Pericardium fibroblast (primary cell): ENCODE results near the gene PDP2. TPM values are rescaled to one million over a fixed set of nuclear protein-coding genes. Genes with fewer than 3 reads are reported as not detected.

Experiments used
- total RNA-seq: library from RNA; depleted of rRNA; stranded (reverse); fragments of >200 nt; gene quantifications from 2 replicates; pipeline ENCODE4 v1.2.3, GENCODE V29; 2015

Gene PDP2
- 4.9 and 6.1 TPM in 2 replicates for total RNA-seq

GRCh38 chr16:66880288-66881013 is at the start of gene PDP2:
Gene PDP2, plus strand, starts transcription at chr16:66880515. Its CDS starts 3,770 bp downstream, at chr16:66884285.

DNA sequence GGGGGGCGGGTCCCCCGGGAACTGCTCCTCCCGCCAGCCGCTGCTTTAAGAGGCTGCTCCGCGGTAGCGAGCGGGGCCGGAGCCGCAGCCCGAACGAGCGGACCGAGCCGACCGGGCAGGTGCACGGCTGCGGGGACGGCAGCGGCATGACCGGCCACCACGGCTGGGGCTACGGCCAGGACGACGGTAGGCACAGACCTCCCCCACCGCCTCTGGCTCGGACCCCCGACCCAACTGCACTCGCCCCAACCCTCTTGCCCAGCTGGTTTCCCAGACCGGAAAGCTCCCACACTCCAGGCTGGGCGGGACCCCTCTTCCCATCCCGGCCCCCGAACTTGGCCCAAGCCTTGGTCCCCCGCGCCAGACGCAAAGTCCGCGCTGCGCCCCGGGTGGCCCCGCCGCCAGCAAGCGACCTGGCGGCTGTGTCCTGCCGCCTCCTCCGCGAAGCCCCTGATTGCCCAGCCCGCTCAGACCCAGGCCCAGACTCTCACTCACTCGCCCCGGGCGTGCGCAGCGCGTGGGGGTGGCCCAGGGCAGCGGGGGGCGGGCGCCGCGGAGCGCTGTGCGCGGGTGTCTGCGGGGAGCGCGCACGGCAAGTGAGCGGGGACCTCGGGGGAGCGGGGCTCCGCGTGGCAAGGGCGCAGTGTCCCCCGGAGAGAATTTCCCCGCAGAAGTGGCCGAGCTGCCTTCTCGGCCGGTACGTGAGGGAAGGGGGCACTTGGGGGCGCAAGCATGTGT is 35.8 kb upstream of the PDP2 start, which contains the start of gene CA7:
Gene CA7, plus strand, starts transcription at position 73 of the 738 bp plus-strand sequence. Its CDS starts 74 bp downstream, at position 147.

DNA sequence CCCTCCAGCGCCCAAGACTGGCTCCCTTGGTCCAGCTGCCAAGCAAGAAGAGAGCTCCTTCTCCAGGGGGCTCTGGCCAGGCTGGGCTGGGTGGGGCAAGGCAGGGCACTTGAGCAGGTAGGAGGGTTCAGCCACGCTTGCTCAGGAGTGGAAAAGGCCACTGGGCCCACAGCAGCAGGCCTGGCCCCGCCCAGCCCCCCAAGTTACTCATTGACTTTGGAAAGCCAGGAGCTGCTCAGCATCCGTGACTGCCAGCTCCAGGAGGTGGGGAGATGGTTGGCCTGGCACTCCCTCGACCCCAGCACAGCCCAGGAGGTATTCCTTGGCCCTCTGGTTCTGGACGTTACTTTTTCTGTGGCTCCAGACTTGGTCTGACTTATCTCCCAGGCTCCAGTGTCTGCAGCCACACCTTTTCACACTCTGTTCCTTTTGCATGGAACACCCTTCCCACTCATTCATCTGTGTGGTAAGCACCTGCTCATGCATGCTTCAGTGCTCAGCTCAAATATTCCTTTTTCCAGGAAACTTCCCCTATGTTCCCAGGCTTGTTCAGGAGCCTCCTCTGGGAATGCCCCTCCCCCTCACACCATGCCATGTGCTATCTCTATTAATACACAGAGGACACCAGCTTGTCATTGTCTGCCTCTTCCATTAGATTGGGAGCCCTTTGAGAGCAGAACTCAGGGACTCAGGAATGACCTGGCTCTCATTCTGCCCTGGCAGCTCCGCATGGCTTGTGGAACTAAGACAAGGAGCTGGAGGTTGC is 38.7 kb downstream of the PDP2 start, which contains the start of gene CDH16:
Gene CDH16, minus strand, starts transcription at position 83 of the 766 bp plus-strand sequence. CDS start 820 bp downstream, outside the sequence.

GRCh38 chr16:66925322-66925840 is 45.1 kb downstream of the PDP2 start, which contains the start of gene RRAD:
Gene RRAD, minus strand, starts transcription at chr16:66925535. Its CDS starts 356 bp downstream, at chr16:66925179.

DNA sequence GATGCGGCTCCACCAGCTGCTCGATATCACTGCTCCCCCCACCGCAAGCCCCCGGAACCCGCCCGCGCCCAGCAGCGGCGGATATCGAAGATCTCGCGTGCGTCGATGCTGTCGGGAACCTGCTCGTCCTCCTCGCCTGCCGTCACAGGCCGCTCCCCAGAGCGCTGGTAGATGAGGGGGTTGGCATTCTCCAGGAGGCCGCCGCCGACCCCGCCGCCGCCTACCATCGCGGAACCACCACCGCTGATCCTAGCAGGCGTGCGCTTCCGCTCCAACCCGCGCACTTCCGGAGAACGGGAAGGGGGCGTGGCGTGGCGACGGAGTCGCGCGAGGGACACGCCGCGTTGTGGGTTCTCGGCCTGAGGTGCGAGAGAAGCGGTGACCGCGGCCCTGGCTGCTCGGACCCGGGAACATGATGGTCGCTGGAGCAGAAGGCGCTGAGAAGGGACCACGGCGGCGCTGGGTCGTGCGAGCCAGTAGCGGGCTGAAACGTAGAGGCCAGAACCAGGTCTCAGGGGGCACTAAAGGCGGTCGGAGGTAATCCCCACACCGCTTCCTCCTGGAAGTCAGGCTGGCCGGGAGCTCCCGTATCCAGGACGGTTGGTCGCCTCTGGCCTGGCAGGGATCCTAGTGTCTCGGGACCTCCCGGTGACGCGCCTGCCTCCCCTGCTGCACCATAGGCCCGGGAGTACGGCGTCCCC is 54.0 kb downstream of the PDP2 start, which contains the start of gene CIAO2B:
Gene CIAO2B, minus strand, starts transcription at position 265 of the 701 bp plus-strand sequence. Its CDS starts 38 bp downstream, at position 227.

DNA sequence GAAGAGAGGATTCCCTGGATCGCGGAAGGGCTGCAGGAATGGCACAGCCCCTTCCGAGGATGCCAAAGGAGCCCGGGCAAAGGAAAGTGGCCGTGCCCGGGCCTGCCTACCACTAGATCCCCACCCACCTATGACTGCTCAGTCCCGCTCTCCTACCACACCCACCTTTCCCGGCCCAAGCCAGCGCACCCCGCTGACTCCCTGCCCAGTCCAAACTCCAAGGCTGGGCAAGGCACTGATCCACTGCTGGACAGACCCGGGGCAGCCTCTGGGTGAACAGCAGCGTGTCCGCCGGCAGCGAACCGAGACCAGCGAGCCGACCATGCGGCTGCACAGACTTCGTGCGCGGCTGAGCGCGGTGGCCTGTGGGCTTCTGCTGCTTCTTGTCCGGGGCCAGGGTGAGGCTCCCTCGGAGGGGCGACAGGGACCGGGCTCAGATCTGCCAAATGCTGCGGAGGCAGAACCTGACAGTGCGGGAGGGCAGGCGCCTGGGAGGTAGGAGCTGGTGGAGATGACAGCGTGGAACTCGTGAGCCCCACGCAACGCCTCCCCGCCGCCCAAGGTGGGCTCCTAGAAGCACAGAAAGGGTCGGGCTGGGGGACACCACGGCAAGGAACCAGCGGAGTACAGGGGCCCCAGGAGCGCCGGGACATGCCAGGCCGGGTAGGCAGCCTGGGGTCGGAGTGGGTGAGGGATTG is 55.1 kb downstream of the PDP2 start, which contains the start of gene CES2:
Gene CES2, plus strand, starts transcription at position 203 of the 698 bp plus-strand sequence. Its CDS starts 120 bp downstream, at position 323.

Other genes starting within 250 kb of the PDP2 start
- 7.6 and 11.3 TPM in 2 replicates for gene CMTM4, start 183.8 kb upstream of the PDP2 start, total RNA-seq
- gene DYNC1LI2, start 128.9 kb upstream of the PDP2 start, total RNA-seq = 41.2 and 53.7 TPM in 2 replicates
- not detected in 2 replicates for gene TERB1, start 78.9 kb upstream of the PDP2 start, total RNA-seq
- gene NAE1, start 49.5 kb upstream of the PDP2 start, total RNA-seq = 34.7 and 61.5 TPM in 2 replicates
- not detected in 2 replicates for gene CA7, start 36.1 kb upstream of the PDP2 start, total RNA-seq
- not detected in 2 replicates for gene CDH16, start 38.4 kb downstream of the PDP2 start, total RNA-seq
- 0.58 and 1.1 TPM in 2 replicates for gene RRAD, start 45.0 kb downstream of the PDP2 start, total RNA-seq
- 71.4 and 88.2 TPM in 2 replicates for gene CIAO2B, start 53.9 kb downstream of the PDP2 start, total RNA-seq
- gene CES2, start 55.0 kb downstream of the PDP2 start, total RNA-seq = 23.2 and 30.4 TPM in 2 replicates
- not detected in 2 replicates for gene CES3, start 80.8 kb downstream of the PDP2 start, total RNA-seq
- gene CES4A, start 108.1 kb downstream of the PDP2 start, total RNA-seq = 1.2 and 3.0 TPM in 2 replicates
- gene CBFB, start 148.6 kb downstream of the PDP2 start, total RNA-seq = 31.9 and 39.8 TPM in 2 replicates
- gene PHAF1, start 229.4 kb downstream of the PDP2 start, total RNA-seq = 14.2 and 39.7 TPM in 2 replicates